NCI-H510A (cell line): Measurements from ENCODE around the gene LGALSL.
"Not testable (repeated sequence)": the region's sequence is repeated elsewhere in the genome, so short reads cannot be mapped to it uniquely, and the experiment has no call there.

Experiments
- DNase-seq: peaks from one replicate; lab custom pipeline; 2025; lab: John Stamatoyannopoulos, UW

The LGALSL gene

DNA sequence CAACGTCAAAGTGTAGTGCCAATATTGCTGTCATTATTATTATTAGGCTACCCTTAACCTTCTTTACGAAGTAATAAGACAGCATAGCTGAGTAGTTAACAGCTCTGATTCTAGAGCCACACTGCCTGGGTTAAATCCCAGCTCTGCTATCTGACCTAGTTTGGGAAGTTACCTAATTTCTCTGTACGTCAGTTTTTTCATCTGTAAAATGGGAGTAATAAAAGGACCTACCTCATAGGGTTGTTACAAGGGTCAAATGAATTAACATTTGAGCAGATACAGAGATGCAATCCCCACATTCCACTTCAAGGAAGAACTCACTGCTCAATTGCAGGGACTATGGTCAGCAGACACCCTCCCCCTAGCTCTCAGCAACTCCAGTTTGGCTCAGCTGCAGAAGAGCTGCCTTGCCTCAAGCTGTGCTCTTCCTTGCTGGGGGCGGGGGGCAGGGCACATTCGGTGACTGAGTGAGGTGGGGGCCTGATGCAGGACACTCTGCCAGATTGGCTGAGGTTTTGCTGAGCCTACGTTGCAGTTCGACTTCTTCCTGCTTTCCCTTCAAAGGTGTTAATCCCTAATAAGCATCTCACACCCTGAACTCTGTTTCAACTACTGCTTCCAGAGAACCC lies 11.0 kb upstream of the LGALSL start:
- no peak for DNase-seq

DNA sequence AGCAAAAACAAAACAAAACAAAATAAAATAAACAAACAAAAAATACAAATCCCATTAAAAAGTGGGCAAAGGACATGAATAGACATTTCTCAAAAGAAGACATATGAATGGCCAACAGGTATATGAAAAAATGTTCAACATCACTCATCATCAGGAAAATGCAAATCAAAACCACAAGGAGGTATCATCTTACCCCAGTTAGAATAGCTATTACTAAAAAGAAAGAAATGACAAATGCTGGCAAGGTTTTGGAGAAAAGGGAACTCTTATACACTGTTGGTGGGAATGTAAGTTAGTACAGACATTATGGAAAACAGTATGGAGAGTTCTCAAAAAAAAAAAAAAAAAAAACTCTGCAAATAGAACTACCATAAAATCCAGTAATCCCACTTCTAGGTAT lies 8.0 kb upstream of the LGALSL start:
- DNase-seq, result not testable (repeated sequence)

DNA sequence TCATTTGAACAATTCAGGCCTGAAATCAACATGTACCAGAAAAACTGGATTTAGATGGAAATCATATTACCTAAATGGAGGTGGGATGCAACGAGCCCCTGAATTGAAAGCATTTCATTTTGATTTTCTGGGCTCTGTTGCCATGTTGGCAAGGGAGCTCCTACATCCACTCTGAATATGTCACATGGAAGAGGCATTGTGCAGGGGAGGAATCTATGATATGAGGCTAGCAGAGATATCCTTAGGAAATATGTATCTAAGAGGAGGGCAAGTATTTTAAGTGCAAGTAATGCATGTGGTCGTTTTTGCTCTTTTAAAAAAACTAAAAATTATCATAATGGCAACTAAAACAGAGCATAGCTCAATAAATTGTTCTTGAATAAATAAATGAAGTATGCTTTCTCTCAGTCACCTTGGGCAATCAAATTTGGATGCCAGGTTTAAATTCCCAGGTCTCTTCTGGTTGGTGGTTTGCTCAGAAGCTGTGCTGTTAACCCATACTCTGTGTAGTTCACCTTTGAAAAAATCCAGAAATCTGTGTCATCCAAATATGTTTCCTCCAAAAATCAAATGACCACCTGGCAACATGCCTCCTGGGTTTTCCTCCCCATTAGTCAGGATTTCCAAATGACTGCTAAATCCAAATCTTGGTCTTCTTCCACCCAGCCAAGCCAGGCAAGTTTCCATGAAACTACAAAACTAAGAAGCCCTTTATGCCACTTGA lies 6.5 kb upstream of the LGALSL start:
- DNase-seq, result no peak

DNA sequence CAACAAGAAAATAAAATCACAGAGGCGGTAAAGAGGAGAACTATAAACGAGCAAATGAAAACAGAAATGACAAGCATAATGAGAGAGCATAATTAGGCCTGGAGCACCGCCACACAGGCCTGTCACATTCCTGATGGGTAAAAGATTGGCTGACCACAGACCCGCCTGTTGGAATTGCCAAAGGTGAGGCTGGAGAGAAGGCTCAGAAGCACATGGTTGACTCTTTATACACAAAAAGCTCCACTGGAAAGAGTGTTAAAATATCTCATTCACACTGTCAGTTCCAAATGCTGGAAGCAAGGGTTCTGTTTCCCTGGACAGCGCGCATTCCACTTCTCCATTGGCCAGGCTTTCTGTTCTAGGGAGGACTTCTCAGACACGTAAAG lies 5.9 kb upstream of the LGALSL start:
- DNase-seq, result no peak

DNA sequence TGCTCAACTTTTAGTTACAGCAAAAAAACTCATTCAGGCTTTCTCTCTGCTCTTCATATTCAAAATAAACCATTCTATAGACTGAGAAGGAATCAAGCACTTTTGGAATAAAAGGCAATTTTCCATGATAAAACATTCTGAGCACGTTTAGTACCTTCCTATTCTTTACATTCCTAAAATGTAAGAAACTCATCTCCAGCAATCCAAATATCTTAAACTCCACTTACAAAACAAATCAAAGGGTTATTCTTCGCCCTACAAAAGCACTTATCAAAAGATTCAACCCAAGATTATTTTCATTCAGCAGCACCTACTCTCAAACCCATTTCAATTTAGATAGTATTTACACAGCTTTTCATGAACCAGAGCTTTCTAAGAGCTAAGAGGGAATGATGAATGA lies 2.9 kb upstream of the LGALSL start:
- DNase-seq, result no peak

DNA sequence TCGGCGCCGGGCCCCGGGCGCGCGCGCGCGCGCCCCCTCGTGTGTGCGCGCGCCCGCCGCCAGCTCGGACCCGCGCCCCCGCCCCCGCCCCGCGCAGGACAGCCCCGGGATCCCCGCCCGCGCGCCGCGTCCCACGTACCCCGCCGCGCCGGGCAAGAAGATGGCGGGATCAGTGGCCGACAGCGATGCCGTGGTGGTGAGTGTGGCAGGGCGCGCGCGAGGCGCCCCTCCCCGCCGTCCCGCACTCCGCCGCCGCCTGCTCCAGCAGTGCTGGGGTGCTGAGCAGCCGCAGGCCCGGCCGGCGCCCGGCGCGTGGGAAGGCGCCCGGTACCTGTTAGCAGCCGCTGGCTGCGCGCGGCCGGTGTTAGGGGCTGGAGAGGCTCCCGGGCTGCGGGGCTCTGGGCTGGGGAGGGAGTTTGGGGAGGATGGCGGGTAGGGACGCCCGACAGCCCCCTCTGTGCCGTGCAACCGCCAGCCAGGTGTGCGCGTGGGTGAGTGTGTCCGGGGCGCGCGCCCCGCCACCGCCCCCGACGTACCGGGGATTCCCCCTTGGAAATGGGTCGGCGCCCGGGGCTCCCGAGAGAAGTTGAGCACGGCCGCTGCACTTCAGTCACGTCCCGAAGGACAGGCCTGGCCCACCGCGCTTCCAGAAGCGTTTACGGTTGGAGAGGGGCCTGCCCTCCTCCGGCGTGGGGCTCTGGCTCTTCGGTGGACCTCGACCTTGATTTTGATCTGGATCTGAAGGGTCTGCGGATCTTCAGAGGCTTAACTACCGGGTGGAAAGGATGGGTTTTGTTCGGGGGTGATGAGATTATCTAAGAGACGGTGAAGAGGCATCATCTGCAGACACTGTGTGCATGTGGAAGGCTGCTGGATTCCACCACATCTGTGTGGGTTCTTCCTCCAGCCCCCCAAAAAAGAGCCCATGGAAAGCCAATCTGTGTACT lies 697 bp downstream of the LGALSL start:
- peak; percentile 46 for DNase-seq

DNA sequence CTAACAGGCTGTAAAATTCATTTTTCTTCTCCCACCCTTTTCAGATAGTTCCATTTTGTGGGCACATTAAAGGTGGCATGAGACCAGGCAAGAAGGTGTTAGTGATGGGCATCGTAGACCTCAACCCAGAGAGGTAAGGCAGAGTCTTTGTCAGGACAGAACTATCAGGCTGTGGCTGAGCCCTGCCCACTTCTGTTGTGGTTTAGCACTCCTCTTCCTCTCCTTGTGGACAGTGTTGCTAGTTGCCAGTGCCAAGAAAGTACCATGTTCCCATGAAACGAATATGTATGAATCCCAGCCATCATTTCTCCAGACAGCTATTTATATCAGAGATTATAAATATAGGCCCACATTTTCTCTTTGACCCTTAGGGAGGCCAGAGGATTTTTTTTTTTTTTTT lies 1.6 kb downstream of the LGALSL start:
- no peak for DNase-seq

DNA sequence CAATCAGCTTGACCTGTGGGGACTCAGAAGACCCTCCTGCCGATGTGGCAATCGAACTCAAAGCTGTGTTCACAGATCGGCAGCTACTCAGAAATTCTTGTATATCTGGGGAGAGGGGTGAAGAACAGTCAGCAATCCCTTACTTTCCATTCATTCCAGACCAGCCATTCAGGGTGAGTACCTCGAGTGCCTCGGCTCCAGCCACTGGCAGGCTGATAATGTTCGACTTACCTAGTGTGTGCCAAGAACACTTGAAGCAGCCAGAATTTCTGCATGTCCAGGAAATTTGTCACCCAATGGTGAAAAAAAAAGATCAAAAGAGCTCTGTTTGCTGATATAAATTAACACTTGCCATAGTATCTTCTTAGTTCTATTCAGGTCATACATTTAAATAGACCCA lies 2.3 kb downstream of the LGALSL start:
- DNase-seq, result no peak

DNA sequence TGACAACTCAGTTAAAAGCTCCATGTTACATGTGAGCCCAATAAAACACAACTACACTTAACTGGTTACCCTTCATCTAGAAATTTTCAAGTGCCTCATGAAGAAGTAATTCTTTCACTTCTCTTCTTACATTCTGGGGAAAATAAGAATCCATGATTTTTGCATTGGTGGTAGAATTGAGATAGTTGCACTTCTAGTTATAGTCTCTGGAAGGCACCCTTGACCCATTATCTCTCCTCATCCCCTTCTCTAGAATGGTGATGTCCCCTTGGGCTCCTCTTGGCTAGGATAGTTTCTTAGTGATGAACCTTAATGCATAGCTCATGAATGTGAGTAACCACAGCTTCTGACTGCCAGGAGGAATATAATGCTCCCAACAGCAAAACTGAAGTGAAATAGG lies 3.6 kb downstream of the LGALSL start:
- DNase-seq, result no peak

DNA sequence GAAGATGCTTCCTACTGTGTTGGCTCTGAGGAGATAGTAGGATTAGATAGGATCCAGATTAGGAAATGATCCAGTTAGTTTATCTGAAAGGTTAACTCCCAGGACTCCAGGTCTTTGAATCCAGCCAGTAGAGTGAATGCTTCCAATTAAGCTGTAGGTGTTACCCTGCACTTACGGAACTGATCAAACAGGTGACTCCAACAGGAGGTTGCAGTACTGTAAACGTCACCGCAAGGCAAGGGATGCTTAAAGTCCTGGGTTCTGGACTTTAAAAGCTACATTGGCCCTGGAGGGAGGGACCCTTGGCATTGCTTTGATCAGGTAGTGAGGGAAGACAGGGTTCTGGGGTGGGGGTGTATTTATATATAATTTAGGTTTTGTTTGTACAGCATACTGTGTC lies 5.6 kb downstream of the LGALSL start:
- no peak for DNase-seq

DNA sequence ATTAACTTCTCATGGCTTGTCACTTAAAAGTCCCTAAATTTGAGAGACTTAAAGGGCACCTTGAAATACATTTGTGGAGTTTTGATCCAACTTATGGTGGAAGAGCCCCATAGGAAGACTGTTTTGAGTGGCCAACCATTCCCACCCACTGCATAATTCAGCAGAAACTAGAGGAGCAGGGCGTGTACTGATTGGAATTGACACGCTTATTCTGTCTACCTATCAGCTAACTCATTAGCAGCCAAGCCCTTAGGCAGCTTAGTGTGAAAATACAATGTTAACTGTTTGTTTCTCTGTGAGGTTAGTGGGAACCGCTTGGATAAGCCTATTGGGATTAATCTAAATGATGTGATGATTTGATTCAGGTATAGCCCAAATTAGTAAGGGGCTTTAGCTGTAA lies 6.4 kb downstream of the LGALSL start:
- no peak for DNase-seq

DNA sequence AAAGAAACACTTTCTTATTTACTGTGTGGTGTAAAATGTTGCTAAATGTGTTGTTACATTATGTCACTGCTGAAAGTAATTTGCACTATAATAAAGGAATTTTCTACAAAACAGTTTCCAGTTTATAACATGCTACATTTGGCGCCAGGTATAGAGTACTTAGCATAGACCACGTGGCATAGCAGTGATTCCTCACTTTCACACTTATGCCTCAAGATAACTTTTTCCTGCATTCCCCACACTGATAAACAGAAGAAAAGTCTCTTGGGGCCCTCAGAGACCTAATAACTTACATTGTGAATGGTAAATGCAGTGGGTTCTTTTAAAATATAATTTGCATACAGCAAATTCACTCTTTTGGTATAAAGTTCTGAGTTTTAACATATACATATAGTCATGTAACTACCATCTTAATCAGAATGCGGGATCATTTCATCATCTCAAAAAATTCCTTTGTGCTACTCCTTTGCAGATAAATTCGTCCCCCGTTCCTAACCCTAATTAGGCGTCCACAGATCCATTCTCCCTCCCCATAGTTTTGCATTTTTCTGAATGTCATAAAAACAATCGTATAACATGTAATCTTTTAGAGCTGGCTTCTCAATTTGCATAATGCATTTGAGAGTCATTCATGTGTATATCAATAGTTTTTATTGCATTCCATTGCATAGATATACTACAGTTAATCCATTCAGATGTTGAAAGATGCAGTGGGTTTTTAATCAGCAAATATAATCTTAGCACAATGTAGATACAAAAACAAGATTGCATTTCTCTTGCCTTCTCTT lies 7.5 kb downstream of the LGALSL start:
- DNase-seq, result no peak

DNA sequence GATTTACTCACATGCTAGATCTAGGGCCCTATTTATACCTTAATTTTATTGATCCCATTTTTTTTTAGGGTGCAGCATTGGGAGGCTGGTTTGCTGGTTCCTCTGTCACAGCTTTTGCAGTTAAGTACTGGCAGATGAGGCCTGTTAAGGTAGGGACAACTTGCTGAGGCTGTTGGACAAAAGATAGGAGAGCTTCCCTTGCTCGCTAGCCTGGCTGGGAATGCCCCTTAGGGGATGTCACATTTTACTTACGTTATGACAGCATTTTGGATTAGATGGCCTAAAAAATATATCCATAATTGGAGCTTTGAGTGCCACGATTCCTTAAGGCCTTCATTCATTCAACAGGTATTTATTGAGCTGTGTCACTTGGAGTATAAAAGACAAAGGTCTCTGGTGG lies 8.2 kb downstream of the LGALSL start:
- no peak for DNase-seq

DNA sequence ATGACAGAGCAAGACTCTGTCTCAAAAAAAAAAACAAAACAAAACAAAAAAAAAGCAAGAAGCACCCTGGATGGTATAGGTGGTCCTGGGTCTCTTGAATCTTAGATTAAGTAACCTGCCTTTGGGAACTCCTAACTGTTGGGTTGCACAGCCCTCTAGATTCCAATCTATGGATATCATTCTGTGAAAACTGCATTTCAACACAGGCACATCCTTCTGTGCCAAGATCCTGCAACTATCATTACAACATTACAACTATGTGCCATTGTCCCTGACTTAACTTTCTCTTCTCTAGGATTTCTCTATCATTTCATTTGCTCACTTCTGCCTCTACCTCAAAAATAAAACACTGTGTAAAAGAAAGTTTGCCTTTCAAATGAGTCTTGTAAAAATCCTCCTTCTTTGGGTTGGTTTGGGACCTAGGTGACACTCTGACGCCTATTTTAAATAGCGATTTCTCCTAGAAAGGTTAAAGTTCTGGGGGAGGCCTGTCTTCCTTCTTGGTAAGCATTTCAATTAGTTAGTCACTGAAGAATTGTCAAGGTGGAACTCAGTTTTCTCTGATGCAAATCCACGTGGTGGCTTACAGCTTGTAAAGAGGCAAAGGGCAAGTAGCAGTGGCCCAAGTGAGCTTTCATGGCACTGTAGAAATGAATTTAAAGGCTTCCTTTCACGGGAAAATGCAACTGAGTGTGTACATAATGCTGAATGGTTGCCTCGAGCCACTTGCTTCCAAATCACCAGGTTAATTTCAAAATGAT lies 9.2 kb downstream of the LGALSL start:
- DNase-seq, result no peak

DNA sequence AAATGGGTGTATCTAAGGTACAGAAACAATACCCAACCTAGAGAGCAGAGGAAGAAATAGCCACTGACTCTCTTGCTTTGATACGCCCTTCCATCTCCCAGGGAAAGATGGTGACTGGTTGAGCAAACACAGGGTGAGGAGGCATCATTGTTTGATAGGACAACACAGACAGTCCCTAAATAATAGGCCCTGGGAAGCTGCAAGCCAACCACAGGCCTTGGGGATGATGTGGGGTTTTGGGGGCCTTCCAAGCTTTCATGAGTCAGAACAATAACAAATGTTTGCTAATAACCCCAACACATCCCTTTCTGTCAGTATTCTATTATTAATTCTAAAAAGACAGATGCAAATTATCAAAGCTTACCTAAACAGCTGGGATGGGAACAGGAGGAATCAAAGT lies 9.8 kb downstream of the LGALSL start:
- no peak for DNase-seq

DNA sequence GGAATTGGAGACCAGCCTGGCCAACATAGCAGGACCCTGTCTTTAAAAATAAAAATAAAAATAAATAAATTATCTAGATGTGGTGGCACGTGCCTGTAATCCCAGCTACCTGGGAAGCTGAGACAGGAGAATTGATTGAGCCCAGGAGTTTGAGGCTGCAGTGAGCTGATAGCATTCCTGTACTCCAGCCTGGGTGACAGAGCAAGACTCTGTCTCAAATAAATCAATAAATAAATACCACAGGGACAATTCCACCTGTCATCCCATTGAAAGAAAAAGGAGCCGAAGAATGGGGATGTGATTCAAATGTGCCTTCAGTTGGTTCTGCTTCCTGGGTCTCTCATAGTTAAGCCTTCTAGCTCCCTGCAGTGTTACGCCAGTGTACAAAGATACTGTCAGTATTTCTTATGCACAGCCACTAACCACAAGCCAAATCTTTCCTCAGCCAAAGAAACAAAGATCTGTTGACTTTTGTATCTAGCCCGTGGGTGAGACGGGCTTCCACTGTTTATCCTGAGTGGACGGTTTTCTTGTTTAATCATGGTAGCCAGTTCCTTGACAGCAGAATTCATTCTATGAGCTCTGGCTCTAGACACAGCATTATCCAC lies 12.6 kb downstream of the LGALSL start:
- DNase-seq, result no peak

DNA sequence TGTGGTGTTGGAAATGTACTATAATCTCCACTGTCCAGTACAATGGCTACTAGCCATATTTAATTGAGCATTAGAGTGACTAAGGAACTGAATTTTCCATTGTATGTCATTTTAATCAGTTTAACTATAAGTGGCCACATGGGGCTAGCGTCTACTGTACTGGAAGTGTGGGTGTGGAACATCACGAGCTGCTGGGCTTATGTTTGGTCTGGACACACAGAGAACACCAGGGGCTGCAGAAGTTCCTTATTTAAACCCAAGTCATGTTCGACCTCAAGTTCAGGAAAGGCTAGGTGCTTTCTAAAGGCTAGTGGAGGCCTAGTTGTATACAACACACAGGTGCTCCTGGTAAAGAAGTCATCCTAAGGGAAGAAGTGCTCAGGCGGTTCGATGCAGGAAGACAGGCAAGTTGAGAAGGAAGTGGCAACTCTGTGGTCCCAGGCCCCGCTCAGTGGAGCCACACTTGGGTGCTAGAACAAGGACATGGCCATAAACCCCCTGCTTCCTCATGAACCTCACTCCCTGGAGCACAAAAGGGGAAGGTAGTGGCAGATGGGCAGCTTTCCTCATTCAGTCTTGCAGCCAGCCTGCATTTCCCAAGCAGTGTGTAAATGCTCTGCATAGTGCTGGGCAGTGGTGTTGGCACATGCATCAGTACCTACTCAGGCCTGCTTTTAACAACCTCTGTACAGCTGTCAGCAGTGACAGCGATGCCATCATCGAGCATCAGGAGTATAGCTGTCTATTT lies 13.3 kb downstream of the LGALSL start:
- DNase-seq, result no peak

DNA sequence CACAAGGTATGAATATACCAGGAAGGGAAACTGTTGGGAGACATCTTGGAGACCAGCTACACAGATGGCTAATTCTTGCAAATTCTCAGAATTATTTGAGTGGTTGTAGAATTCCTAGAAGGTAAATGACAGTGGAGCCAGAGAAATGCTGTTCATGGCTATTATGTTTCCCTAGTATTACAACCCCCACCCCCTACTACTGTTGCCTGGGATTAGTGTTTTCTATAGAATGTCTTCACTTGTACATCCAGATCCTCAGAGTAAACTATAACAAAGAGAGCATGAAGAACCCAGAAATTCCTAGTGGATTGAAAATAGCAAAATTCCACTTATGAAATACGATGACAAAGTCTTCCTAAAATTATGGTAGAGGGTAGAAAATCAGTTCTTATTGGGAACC lies 15.3 kb downstream of the LGALSL start:
- no peak for DNase-seq

DNA sequence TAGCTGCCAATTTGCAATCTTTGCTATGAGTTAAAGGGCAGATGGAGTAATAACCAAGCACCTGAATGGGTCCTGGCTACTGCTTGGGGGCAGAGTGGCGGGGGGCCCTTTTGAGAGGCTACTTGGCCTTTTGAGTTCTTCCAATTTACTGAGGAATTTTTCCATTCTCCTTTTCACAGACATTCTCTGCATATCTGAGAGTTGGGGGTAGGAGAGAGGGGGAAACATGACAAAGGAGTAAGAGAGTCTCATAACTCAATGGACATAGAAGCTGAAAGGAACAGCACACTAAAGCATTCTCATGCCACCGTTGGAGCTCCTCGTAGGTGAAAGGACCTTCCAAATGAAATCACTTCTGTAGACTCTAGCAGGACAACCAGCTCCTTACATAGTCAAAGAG lies 16.1 kb downstream of the LGALSL start:
- DNase-seq, result no peak

DNA sequence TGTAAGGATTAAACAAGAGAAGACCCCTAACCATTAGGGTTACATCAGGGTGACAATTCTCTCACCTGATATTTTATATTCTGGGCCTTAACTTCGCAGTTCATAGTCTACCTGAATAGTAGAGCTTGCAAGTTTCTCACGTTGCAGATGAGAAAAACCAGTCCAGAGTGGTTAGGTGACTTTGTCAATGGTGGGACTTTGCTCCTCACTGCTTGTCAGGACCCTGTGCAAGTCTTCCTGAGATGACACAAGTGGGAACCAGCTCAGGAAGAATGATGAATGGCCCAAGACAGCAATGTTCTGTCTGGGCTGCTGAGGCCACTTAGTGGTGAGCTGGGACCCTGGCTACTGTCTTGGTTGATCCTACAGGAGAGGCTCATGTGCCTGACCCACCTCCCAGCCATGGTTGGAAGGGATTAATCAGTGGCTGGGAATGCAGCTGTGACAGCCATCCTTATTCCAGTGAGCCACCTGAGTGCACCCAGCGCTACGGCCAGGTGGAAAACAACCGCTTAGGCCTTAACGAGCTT lies 16.9 kb downstream of the LGALSL start:
- no peak for DNase-seq
